OCI-LY3 (cell line): ENCODE data around the gene RNASE4.

Experiments used
- H2AFZ ChIP-seq: fragments of 200-600, 300-600 bp; shearing (Covaris generic); 2 replicates; pipeline ENCODE4 v1.6.0; 2014; ENCODE audit warnings: antibody characterized with exemption, low read depth, low read length
- H3K27ac ChIP-seq: fragments of 200-600, 300-600 bp; sonication (generic); 2 replicates; pipeline ENCODE4 v1.5.1; 2014; ENCODE audit warnings: mild to moderate bottlenecking, low read length, moderate library complexity, mixed read lengths
- H3K27me3 ChIP-seq: fragments of 200-600, 300-600 bp; sonication (generic); 2 replicates; pipeline ENCODE4 v1.6.1; 2014; ENCODE audit warnings: low read depth, low read length, mixed read lengths
- H3K36me3 ChIP-seq: fragments of 200-600, 300-600 bp; sonication (generic); replicated peaks from 2 replicates; pipeline ENCODE3; 2014; ENCODE audit warnings: low read depth, low read length, mixed read lengths
- H3K4me1 ChIP-seq: fragments of 300-600, 200-600 bp; sonication (generic); 2 replicates; pipeline ENCODE4 v1.6.1; 2014; ENCODE audit warnings: low read length, mixed read lengths
- H3K4me2 ChIP-seq: fragments of 200-600, 300-600 bp; sonication (generic); 2 replicates; pipeline ENCODE4 v1.6.1; 2014; ENCODE audit warnings: low read length, mixed read lengths
- H3K4me3 ChIP-seq: fragments of 300-600, 200-600 bp; sonication (generic); 2 replicates; pipeline ENCODE4 v1.5.1; 2014; ENCODE audit warnings: antibody characterized with exemption, mild to moderate bottlenecking, low read length, moderate library complexity
- H3K79me2 ChIP-seq: fragments of 300-600, 200-600 bp; shearing (Covaris generic); 2 replicates; pipeline ENCODE4 v1.6.1; 2014; ENCODE audit warnings: mild to moderate bottlenecking, low read length, mixed read lengths
- H3K9ac ChIP-seq: fragments of 300-600, 200-600 bp; shearing (Covaris generic); 2 replicates; pipeline ENCODE4 v1.6.0; 2014; ENCODE audit warnings: mild to moderate bottlenecking, low read length, moderate library complexity
- H3K9me3 ChIP-seq: fragments of 200-600, 300-600 bp; shearing (Covaris generic); 2 replicates; pipeline ENCODE4 v1.6.1; 2014; ENCODE audit warnings: low read length, mixed read lengths; ENCODE audit not compliant: insufficient read depth
- H4K20me1 ChIP-seq: fragments of 200-600, 300-600 bp; sonication (generic); 2 replicates; pipeline ENCODE4 v1.6.1; 2016; ENCODE audit warnings: low read length, mixed read lengths; ENCODE audit not compliant: insufficient read depth
- CTCF ChIP-seq: fragments of 200-600, 300-600 bp; sonication (generic); IDR thresholded peaks from 2 replicates; pipeline ENCODE4 v1.5.1; 2014; ENCODE audit warnings: antibody characterized with exemption, low read length, low read depth
- EZH2phosphoT487 ChIP-seq: fragments of 200-600 bp; shearing (Covaris generic); IDR thresholded peaks from 2 replicates; pipeline ENCODE4 v1.6.1; 2018; ENCODE audit warnings: antibody characterized with exemption, mixed run types, low read depth

The RNASE4 gene

GRCh38 chr14:20644520-20644919 lies 39.8 kb upstream of the RNASE4 start:
- Histone ChIP-seq H3K27me3 (peaks cover 17% of the 10 kb centered on the region; the same call in 1 of the 2 replicates), H3K4me2 (no peak overlapping the region), H3K9ac (no peak overlapping the region), H3K4me1 (no peaks in the 10 kb centered on the region), H2AFZ (no peak overlapping the region), H3K9me3 (no peaks in the 10 kb centered on the region), H3K27ac (no peak overlapping the region), H3K4me3 (no peak overlapping the region), H4K20me1 (no peaks in the 10 kb centered on the region), H3K79me2 (no peaks in the 10 kb centered on the region), H3K36me3 (no peaks in the 10 kb centered on the region)
- TF ChIP-seq EZH2phosphoT487 (no peak), CTCF (no peak)

- peaks cover 17% of the 10 kb centered on the region; the same call in 1 of the 2 replicates for H3K27me3 ChIP-seq
- H4K20me1 ChIP-seq: no peaks in the 10 kb centered on the region
- H3K79me2 ChIP-seq: no peaks in the 10 kb centered on the region
Measured at GRCh38 chr14:20645481-20645880, 38.9 kb upstream of the RNASE4 start.

GRCh38 chr14:20652996-20653975 lies 31.1 kb upstream of the RNASE4 start:
- H4K20me1 ChIP-seq: no peaks in the 10 kb centered on the region
- no peak for TF ChIP-seq EZH2phosphoT487
- TF ChIP-seq CTCF: no peak
- H3K36me3 ChIP-seq: no peaks in the 10 kb centered on the region
- no peak overlapping the region for H3K27ac ChIP-seq
- H3K9me3 ChIP-seq: no peaks in the 10 kb centered on the region
- no peak overlapping the region for H3K4me2 ChIP-seq
- no peak overlapping the region for H3K9ac ChIP-seq
- no peaks in the 10 kb centered on the region for H3K27me3 ChIP-seq
- no peaks in the 10 kb centered on the region for H3K79me2 ChIP-seq
- no peak overlapping the region for H3K4me3 ChIP-seq
- no peak overlapping the region for H2AFZ ChIP-seq
- H3K4me1 ChIP-seq: no peaks in the 10 kb centered on the region

More at GRCh38 chr14:20645481-20645880, 38.9 kb upstream of the RNASE4 start:
- H2AFZ ChIP-seq: no peak overlapping the region
- H3K9ac ChIP-seq: no peak overlapping the region
- H3K9me3 ChIP-seq: no peaks in the 10 kb centered on the region
- no peaks in the 10 kb centered on the region for H3K4me1 ChIP-seq
- H3K4me3 ChIP-seq: no peak overlapping the region
- H3K27ac ChIP-seq: no peak overlapping the region
- no peak overlapping the region for H3K4me2 ChIP-seq
- no peaks in the 10 kb centered on the region for H3K36me3 ChIP-seq
- TF ChIP-seq CTCF (no peak), EZH2phosphoT487 (no peak)

- H3K4me2 ChIP-seq: no peak overlapping the region
- H3K4me1 ChIP-seq: no peaks in the 10 kb centered on the region
- H3K79me2 ChIP-seq: no peaks in the 10 kb centered on the region
- no peaks in the 10 kb centered on the region for H3K27me3 ChIP-seq
- no peak overlapping the region for H3K9ac ChIP-seq
- H2AFZ ChIP-seq: no peak overlapping the region
- H3K9me3 ChIP-seq: no peaks in the 10 kb centered on the region
- no peaks in the 10 kb centered on the region for H4K20me1 ChIP-seq
- H3K4me3 ChIP-seq: no peak overlapping the region
- TF ChIP-seq CTCF (no peak), EZH2phosphoT487 (no peak)
- H3K36me3 ChIP-seq: no peaks in the 10 kb centered on the region
- H3K27ac ChIP-seq: no peak overlapping the region
Measured at GRCh38 chr14:20655851-20656250, 28.5 kb upstream of the RNASE4 start.
